ENCODE measurements around the gene ABCC2.
A peak's percentile ranks its signal among the peaks of the same experiment; 100 is the strongest.
"Not testable (repeated sequence)": the region's sequence is repeated elsewhere in the genome, so short reads cannot be mapped to it uniquely, and the experiment has no call there.

Gene ABCC2

DNA sequence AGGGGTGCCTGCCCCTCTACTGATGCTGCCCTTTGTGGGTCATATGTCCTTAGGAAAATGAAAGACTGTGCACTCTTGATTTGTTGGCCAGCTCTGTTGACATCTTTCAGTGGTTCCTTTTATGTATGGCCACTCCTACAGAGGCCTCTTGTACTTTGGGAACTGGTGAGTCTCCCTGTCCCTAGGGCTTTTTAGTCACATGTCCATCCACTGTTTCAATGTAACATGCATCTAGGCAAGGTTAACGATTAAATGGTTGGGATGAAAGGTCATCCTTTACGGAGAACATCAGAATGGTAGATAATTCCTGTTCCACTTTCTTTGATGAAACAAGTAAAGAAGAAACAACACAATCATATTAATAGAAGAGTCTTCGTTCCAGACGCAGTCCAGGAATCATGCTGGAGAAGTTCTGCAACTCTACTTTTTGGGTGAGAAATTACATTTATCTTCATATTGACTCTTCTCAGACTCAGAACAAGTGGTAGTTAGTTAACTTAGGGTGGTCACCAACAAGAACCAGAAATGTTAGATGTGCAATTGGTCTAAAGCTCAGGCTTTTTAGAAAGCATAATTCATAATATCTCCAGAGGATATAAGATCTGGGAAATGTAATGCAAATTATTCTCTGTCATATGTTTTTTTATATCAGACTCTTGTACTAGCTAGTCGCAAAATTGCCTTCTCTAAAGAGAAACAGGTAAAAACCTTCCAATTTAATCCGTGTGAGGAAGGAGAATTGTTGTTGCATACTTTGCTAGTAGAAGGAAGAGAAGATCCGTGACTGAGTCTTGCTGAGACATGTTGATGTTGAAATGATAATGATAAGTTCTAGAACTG lies at the start of gene ABCC2:
Gene ABCC2, plus strand, starts transcription at position 194 of the 840 bp plus-strand sequence. Its CDS starts 205 bp downstream, at position 399.
- Mint-ChIP-seq H3K27me3 (no peaks in the 10 kb centered on the region), H3K9me3 (no peaks in the 10 kb centered on the region), H3K4me3 (no peak within 1 kb of the TSS), H3K4me1 (peaks cover 7% of the 10 kb centered on the region), H3K27ac (no peak within 1 kb of the TSS), H3K36me3 (ENCODE audit: low read depth) (peaks cover 3% of the 10 kb centered on the region)
- ATAC-seq (no peak), DNase-seq (no peak)

DNA sequence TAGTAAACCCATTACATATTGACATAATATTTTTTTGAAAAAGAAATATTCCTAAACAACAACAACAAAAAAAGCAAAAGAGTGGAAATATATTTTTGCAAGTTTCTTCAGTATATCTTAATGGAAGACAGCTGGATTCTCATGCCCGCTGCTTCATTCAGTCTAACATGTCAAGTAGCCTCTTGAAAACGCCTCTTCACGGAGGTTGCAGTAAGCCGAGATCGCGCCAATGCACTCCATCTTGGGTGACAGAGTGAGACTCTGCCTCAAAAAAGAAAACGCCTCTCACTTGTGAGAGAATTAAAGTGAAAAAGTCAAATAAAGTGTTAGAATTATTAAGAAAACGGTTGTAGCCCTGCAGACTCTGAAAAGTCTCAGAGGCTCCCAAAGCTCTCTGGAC lies 49.1 kb upstream of the ABCC2 start:
- Mint-ChIP-seq H3K4me1 (peaks cover 40% of the 10 kb centered on the region), H3K36me3 (ENCODE audit: low read depth) (peaks cover 42% of the 10 kb centered on the region), H3K27me3 (no peaks in the 10 kb centered on the region), H3K27ac (peak overlapping the region; percentile 67), H3K4me3 (peak overlapping the region; percentile 99), H3K9me3 (no peaks in the 10 kb centered on the region)
- ATAC-seq (no peak), DNase-seq (no peak)

- DNase-seq, H3K27me3 Mint-ChIP-seq, ATAC-seq, H3K4me3 Mint-ChIP-seq, H3K27ac Mint-ChIP-seq, H3K9me3 Mint-ChIP-seq: not testable (repeated sequence)
- H3K36me3 Mint-ChIP-seq (ENCODE audit: low read depth) = peaks cover 44% of the 10 kb centered on the region
- H3K4me1 Mint-ChIP-seq = peaks cover 41% of the 10 kb centered on the region
Measured at GRCh38 chr10:99734111-99734510, 48.3 kb upstream of the ABCC2 start.

GRCh38 chr10:99740260-99740659 lies 42.2 kb upstream of the ABCC2 start:
- no peaks in the 10 kb centered on the region for H3K27me3 Mint-ChIP-seq
- H3K4me3 Mint-ChIP-seq = no peak overlapping the region
- DNase-seq = no peak
- ATAC-seq = no peak
- H3K4me1 Mint-ChIP-seq = peaks cover 33% of the 10 kb centered on the region
- H3K9me3 Mint-ChIP-seq = peaks cover 16% of the 10 kb centered on the region
- no peak overlapping the region for H3K27ac Mint-ChIP-seq
- H3K36me3 Mint-ChIP-seq (ENCODE audit: low read depth) = peaks cover 91% of the 10 kb centered on the region

DNA sequence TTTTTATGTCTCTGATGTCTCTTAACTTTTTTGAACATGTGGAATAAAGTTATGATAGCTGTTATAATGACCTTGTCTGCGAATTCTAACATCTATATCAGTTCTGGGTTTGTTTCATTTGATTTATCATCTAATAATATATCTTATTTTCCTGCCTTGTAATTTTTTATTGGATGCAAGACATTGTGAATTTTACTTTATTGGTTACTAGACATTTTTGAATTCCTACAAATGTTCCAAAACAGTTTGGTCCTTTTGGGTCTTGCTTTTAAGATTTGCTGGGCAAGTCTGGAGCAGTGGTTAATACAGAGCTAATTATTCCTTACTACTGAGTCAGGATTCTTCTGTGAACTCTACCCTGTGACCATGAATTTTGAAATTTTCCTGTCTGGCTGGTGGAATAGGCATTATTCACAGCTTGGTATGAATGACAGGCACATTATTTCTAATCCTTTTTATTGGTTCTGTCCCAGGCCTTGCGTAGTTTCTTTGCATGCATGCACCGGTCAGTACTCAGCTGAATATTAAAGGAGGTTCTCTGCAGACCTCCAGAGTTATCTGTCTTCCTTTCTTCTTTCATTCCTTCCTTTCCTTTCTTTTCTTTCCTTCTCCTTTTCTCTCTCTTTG lies 41.4 kb upstream of the ABCC2 start:
- no peak for DNase-seq
- no peak for ATAC-seq
- peaks cover 28% of the 10 kb centered on the region for H3K4me1 Mint-ChIP-seq
- H3K27me3 Mint-ChIP-seq = no peaks in the 10 kb centered on the region
- peaks cover 93% of the 10 kb centered on the region for H3K36me3 Mint-ChIP-seq (ENCODE audit: low read depth)
- no peak overlapping the region for H3K4me3 Mint-ChIP-seq
- no peak overlapping the region for H3K27ac Mint-ChIP-seq
- H3K9me3 Mint-ChIP-seq = peaks cover 16% of the 10 kb centered on the region

GRCh38 chr10:99742254-99742653 lies 40.2 kb upstream of the ABCC2 start:
- peaks cover 26% of the 10 kb centered on the region for H3K4me1 Mint-ChIP-seq
- no peak for DNase-seq
- H3K27ac Mint-ChIP-seq = no peak overlapping the region
- no peak for ATAC-seq
- peaks cover 16% of the 10 kb centered on the region for H3K9me3 Mint-ChIP-seq
- H3K4me3 Mint-ChIP-seq = no peak overlapping the region
- peaks cover 88% of the 10 kb centered on the region for H3K36me3 Mint-ChIP-seq (ENCODE audit: low read depth)
- no peaks in the 10 kb centered on the region for H3K27me3 Mint-ChIP-seq

DNA sequence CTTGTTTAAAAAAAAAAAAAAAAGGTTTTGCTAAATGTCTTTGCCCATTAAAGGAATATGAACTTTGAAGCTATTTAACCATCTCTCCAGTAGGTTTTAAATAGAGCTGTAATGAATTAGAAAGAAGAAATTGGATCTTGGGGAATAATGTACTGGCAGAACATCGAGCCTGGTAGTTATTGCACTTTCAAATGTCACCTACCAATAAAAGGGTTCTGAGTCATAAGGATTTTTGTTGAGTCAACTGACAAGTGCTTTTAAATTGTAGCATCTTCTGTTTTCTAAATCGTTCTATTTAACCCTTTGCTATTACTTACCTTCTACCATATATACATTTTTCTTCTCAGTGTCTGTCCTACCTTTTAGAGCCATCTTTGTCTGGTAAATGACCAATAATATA lies 39.7 kb upstream of the ABCC2 start:
- Mint-ChIP-seq H3K9me3 (peaks cover 16% of the 10 kb centered on the region), H3K4me3 (no peak overlapping the region), H3K27ac (no peak overlapping the region), H3K4me1 (peaks cover 24% of the 10 kb centered on the region), H3K27me3 (no peaks in the 10 kb centered on the region), H3K36me3 (ENCODE audit: low read depth) (peaks cover 87% of the 10 kb centered on the region)
- ATAC-seq (no peak), DNase-seq (no peak)

- H3K9me3 Mint-ChIP-seq = peaks cover 16% of the 10 kb centered on the region
- H3K36me3 Mint-ChIP-seq (ENCODE audit: low read depth) = peaks cover 85% of the 10 kb centered on the region
- H3K4me3 Mint-ChIP-seq = no peak overlapping the region
- ATAC-seq = no peak
- H3K27ac Mint-ChIP-seq = peak overlapping the region; percentile 2
- peaks cover 24% of the 10 kb centered on the region for H3K4me1 Mint-ChIP-seq
- no peak for DNase-seq
- no peaks in the 10 kb centered on the region for H3K27me3 Mint-ChIP-seq
Measured at GRCh38 chr10:99743841-99744240, 38.6 kb upstream of the ABCC2 start.

DNA sequence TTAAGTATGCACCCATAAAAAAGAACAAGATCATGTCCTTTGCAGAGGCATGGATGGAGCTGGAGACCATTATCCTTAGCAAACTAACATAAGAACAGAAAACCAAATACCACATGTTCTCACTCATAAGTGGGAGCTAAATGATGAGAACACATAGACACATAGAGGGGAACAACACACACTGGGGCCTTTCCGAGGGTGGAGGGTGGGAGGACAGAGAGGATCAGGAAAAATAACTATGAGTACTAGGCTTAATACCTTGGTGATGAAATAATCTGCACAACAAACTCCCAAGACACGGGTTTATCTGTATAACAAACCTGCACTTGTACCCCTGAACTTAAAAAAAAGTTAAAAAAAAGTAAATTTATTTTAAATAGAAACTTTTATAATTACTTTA lies 36.3 kb upstream of the ABCC2 start:
- Mint-ChIP-seq H3K36me3 (ENCODE audit: low read depth) (peaks cover 74% of the 10 kb centered on the region), H3K4me1 (peaks cover 20% of the 10 kb centered on the region)
- H3K4me3 Mint-ChIP-seq, ATAC-seq, DNase-seq, H3K27ac Mint-ChIP-seq, H3K9me3 Mint-ChIP-seq, H3K27me3 Mint-ChIP-seq: not testable (repeated sequence)

- Mint-ChIP-seq H3K9me3 (no peaks in the 10 kb centered on the region), H3K4me1 (peaks cover 2% of the 10 kb centered on the region), H3K27ac (no peak overlapping the region), H3K27me3 (no peaks in the 10 kb centered on the region), H3K4me3 (no peak overlapping the region), H3K36me3 (ENCODE audit: low read depth) (peaks cover 58% of the 10 kb centered on the region)
- ATAC-seq = no peak
- DNase-seq = no peak
Measured at GRCh38 chr10:99748823-99749451, 33.5 kb upstream of the ABCC2 start.

DNA sequence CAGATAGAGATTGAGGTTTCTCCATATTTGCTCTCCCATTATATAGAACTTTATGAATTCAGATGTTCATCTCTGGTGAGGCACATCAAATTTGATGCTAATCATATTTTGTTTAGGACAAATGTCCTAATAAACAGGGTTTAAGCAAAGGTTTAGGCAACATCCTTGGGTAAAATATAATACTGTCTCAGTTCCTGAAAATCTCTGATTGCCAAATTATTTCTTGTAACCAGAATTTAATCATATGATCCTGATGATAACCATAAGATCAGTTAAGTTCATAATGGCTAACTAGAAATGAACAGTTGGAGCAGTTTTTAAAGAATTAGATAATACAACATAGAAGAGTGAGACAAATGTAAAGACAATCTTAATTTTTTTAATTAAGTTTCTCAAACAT lies 31.8 kb upstream of the ABCC2 start:
- DNase-seq = no peak
- Mint-ChIP-seq H3K9me3 (no peaks in the 10 kb centered on the region), H3K4me3 (no peak overlapping the region), H3K36me3 (ENCODE audit: low read depth) (peaks cover 58% of the 10 kb centered on the region), H3K27ac (no peak overlapping the region), H3K27me3 (no peaks in the 10 kb centered on the region), H3K4me1 (no peaks in the 10 kb centered on the region)
- ATAC-seq = no peak

DNA sequence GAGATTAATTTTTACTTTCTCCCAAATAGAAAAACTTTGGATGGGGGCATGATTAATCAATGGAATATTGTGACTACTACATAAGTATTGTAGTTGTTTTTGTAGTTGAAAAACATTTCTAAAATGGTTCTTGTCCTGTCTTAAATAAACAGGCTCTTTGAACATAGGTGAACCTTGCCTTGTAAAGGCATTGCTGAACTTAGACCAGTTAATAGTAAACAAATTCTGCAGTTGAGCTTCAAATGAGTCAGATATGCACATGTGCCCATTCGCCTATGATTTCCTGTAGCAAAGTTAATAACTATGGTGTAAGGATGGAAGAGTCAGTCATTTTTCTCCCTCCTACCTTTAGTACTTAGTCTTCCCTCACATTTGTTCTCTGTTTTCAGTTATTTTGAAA lies 27.8 kb upstream of the ABCC2 start:
- no peaks in the 10 kb centered on the region for H3K9me3 Mint-ChIP-seq
- DNase-seq = no peak
- H3K27ac Mint-ChIP-seq = no peak overlapping the region
- ATAC-seq = no peak
- H3K4me3 Mint-ChIP-seq = no peak overlapping the region
- H3K4me1 Mint-ChIP-seq = no peaks in the 10 kb centered on the region
- peaks cover 66% of the 10 kb centered on the region for H3K36me3 Mint-ChIP-seq (ENCODE audit: low read depth)
- no peaks in the 10 kb centered on the region for H3K27me3 Mint-ChIP-seq

- H3K4me3 Mint-ChIP-seq = no peak overlapping the region
- H3K36me3 Mint-ChIP-seq (ENCODE audit: low read depth) = peaks cover 71% of the 10 kb centered on the region
- no peaks in the 10 kb centered on the region for H3K27me3 Mint-ChIP-seq
- DNase-seq (no peak), ATAC-seq (no peak)
- no peaks in the 10 kb centered on the region for H3K4me1 Mint-ChIP-seq
- peaks cover 1% of the 10 kb centered on the region for H3K9me3 Mint-ChIP-seq
- no peak overlapping the region for H3K27ac Mint-ChIP-seq
Measured at GRCh38 chr10:99756159-99756558, 26.3 kb upstream of the ABCC2 start.

GRCh38 chr10:99758211-99758891 lies 24.1 kb upstream of the ABCC2 start:
- Mint-ChIP-seq H3K27ac (no peak overlapping the region), H3K27me3 (no peaks in the 10 kb centered on the region), H3K36me3 (ENCODE audit: low read depth) (peaks cover 75% of the 10 kb centered on the region), H3K9me3 (peaks cover 7% of the 10 kb centered on the region), H3K4me1 (no peaks in the 10 kb centered on the region), H3K4me3 (no peak overlapping the region)
- ATAC-seq (no peak), DNase-seq (no peak)
